ENCODE measurements around the gene FAM81A. TPM values are rescaled to one million over a fixed set of nuclear protein-coding genes. Genes with fewer than 3 reads are reported as not detected.

FAM81A gene
- total RNA-seq, 1 donor from 2014 or later, result 0.92 TPM

DNA sequence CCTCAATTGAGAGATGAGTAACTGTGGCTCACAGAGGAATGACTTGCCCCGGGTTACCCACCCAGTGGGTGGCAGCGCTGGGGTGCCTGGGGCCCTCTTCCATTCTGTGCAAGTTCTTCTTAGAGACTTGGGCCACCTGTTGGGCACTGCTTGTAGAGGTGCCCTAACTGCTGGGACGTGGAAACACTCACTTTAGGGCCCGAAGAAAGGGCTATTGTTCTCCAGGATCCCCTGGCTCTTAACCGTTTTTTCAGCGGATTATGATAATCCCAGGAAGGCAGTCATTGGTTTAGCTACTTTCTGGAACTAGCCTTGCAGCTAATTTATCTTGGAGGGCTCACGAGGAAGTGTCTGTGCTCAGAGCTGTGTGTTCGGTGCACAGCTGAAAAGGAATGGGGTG, 107.6 kb downstream of the FAM81A start:
- Mint-ChIP-seq H3K36me3 (no peaks in the 10 kb centered on the region), H3K9me3 (peaks cover 6% of the 10 kb centered on the region), H3K27ac (no peak overlapping the region), H3K27me3 (ENCODE audit: low read depth) (peaks cover 6% of the 10 kb centered on the region), H3K4me3 (no peak overlapping the region), H3K4me1 (no peaks in the 10 kb centered on the region)
- no peak for DNase-seq (ENCODE audit: low spot score in 2 of 2, unreplicated experiment in 2 of 2)
- no peak for TF ChIP-seq CTCF (IDR thresholded peaks at IDR 0.05; ENCODE audit: unreplicated experiment)

DNA sequence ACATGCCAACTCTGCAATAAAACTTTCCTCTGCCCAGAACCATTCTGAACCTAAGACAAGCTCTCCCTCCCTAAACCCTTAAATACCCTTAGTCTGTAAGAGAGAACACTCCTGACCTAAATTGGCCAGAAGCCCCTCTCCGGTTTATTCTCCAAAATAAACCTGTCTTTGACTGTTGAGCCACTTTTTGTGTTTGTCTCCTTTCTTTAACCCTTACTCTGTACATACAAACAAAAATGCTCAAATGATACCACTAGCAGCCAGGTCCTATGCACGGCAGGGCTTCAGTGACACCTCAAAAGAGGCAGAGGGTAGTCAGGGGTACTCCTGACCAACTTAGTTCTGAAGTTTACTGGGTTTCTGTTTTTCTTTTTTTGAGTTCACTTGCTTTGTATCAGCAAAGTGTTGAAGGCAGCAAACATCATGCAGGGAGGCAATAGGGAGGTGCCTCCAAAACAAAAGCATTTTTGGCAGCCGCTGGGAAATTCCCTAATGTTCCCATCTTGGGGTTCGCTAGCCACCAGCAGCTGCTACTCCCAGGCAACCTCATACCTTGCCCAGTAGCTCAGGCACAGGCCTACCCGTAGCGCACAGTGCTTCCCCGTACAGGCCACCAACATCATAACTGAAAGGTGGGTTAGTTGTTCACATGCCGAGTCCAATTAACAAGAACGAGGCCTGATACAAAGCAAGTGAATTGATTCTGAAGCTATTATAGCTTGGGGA, 110.7 kb downstream of the FAM81A start:
- Mint-ChIP-seq H3K9me3 (peaks cover 6% of the 10 kb centered on the region), H3K27ac (no peak overlapping the region), H3K36me3 (no peaks in the 10 kb centered on the region), H3K27me3 (ENCODE audit: low read depth) (peaks cover 6% of the 10 kb centered on the region), H3K4me3 (no peak overlapping the region), H3K4me1 (no peaks in the 10 kb centered on the region)
- no peak for DNase-seq (ENCODE audit: low spot score in 2 of 2, unreplicated experiment in 2 of 2)
- TF ChIP-seq CTCF (IDR thresholded peaks at IDR 0.05; ENCODE audit: unreplicated experiment), result no peak

DNA sequence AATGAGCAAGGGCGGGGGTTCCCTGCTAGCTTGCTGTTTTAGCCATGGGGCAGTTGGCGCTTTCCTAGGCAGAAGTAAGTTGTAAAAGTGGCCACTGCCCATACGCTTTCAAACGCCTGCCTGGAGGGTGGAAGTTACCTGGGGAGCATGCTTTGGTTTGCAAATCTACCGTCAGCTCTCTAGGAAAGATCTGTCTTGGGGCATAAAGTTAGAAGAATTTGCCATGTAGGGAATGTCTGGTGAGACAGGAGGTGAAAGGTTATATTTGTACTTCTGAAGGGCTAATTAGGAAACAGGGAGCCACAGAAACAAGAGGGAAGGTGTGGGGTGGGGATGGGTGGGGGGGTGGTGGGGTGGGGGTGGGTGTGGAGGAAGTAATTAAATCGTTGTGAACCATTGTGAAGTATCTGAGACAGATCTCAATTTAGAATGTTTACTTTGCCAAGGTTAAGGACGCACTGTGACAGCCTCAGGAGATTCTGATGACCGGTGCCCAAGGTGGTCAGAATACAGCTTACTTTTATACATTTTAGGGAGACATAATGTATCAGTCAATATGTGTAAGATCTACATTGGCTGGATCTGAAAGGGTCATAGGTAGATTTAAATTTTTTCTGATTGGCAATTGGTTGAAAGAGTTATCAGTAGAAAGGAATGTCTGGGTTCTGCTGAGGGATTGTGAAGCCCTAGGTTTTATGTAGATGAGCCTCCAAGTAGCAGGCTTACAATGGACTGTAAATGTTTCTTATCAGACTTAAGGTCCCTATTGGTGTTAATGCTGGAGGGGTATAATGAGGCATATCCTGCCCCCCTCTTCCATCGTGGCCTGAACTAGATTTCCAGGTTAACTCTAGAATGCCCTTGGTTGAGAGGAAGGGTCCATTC, 111.6 kb downstream of the FAM81A start:
- no peak overlapping the region for H3K27ac Mint-ChIP-seq
- no peak for DNase-seq (ENCODE audit: low spot score in 2 of 2, unreplicated experiment in 2 of 2)
- no peak overlapping the region for H3K4me3 Mint-ChIP-seq
- no peaks in the 10 kb centered on the region for H3K36me3 Mint-ChIP-seq
- TF ChIP-seq CTCF (IDR thresholded peaks at IDR 0.05; ENCODE audit: unreplicated experiment), result no peak
- peaks cover 6% of the 10 kb centered on the region for H3K9me3 Mint-ChIP-seq
- no peaks in the 10 kb centered on the region for H3K4me1 Mint-ChIP-seq
- peaks cover 6% of the 10 kb centered on the region for H3K27me3 Mint-ChIP-seq (ENCODE audit: low read depth)

DNA sequence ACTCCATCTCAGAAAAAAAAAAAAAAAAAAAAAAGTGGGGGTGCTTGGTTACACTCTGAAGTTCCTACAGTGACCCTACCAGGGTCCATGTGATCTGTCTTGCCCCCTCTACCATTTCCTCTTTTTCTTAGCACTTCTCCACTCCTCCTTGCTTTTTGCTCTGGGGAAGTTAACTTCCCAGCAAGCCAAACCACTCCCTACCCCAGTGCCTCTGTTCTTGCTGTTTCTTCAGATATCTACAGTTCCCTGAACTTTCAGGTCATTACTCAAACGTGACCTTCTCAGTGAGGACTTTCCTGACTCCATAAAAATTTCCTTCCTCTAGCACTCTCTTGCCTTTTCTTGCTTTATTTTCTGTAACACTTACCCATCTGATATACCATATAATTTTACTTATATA, 112.5 kb downstream of the FAM81A start:
- Mint-ChIP-seq H3K36me3 (no peaks in the 10 kb centered on the region), H3K4me3 (no peak overlapping the region), H3K9me3 (peaks cover 6% of the 10 kb centered on the region), H3K27me3 (ENCODE audit: low read depth) (peaks cover 6% of the 10 kb centered on the region), H3K4me1 (no peaks in the 10 kb centered on the region), H3K27ac (no peak overlapping the region)
- TF ChIP-seq CTCF (IDR thresholded peaks at IDR 0.05; ENCODE audit: unreplicated experiment), result no peak
- no peak for DNase-seq (ENCODE audit: low spot score in 2 of 2, unreplicated experiment in 2 of 2)

GRCh38 chr15:59550956-59551355, 113.0 kb downstream of the FAM81A start:
- DNase-seq (ENCODE audit: low spot score in 2 of 2, unreplicated experiment in 2 of 2), result no peak
- H3K27ac Mint-ChIP-seq, result no peak overlapping the region
- no peak for TF ChIP-seq CTCF (IDR thresholded peaks at IDR 0.05; ENCODE audit: unreplicated experiment)
- H3K27me3 Mint-ChIP-seq (ENCODE audit: low read depth), result peaks cover 6% of the 10 kb centered on the region
- no peaks in the 10 kb centered on the region for H3K36me3 Mint-ChIP-seq
- H3K4me3 Mint-ChIP-seq, result no peak overlapping the region
- peaks cover 6% of the 10 kb centered on the region for H3K9me3 Mint-ChIP-seq
- no peaks in the 10 kb centered on the region for H3K4me1 Mint-ChIP-seq
